Esophagus mucosa (tissue), 1 donor: Measurements from ENCODE around the gene ALCAM. TPM values are rescaled to one million over a fixed set of nuclear protein-coding genes. Genes with fewer than 3 reads are reported as not detected.
"Not testable (repeated sequence)": the region's sequence is repeated elsewhere in the genome, so short reads cannot be mapped to it uniquely, and the experiment has no call there.

Experiments used
- ATAC-seq: fragments of 200-7000 bp; cut with Tn5 transposase; one replicate; pipeline ENCODE4 v1.9.1; 2020
- total RNA-seq: library from RNA; stranded (reverse); gene quantifications from one replicate; pipeline ENCODE4 v1.2.4, GENCODE V29; 2023
- donor health status: DM: yes; HTN: yes; CAD: no.

ALCAM gene
- total RNA-seq, 1 donor from 2014 or later: 4.7 TPM

GRCh38 chr3:105356988-105357387, 9.7 kb upstream of the ALCAM start:
- no peak for ATAC-seq

DNA sequence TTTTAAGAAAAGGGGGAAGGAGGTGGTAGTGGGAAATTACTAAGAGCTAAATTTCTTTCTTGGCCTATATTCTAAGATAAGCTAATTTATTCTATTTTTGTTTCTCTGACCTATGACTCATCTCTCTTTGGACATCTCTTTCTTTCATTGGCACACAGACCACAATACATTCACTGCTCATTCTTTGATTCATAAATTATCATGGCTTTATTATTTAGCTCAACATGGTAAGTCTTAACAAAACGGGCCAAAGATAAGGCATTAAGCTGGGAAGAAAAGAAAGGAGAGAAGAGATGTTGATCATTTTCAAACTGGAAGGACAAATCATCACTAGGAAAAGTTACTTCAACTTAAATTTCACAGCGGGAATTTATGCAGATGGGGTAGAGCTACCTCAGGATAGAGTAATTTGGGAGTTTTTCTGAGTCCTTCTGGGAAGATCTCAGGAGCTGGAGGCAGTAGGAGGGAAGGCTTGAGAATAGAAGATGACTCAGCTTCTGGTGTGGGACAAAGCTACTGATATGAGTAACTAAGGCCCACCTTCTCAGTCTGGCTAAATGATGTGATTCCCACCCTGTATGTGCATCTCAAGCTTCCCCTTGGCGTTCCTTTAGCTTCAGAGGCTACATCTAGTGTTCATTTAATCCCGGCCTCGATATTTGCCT, 7.5 kb upstream of the ALCAM start:
- ATAC-seq: no peak

GRCh38 chr3:105360003-105360402, 6.7 kb upstream of the ALCAM start:
- no peak for ATAC-seq

DNA sequence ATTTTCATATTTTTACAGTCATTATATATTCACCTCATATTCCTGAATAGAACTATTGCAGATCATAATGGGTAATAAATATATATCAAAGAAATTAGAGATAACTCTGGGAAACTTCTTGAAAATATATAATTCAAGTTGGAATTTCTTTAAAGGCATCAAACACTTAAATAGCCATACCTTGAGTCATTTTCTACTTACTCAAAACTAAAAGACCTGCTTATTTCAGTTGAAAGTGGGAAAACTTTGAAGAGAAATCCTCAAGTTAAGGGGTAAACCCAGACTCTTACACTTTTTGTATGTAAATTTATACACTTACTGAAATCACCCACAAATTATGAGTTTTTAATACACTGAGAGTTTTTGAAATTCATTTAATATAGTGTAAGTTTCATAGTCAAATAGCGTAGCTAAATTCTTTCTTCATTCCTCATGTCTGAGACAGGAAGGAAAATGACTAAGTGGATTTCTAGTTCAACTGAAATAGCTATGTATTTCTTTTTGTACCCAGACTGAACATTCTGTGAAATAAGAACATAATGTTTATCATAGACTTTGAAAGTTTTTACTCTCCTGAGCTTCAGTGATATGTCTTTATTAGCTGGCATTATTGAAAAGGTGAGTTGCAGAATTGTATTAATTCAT, 4.6 kb upstream of the ALCAM start:
- no peak for ATAC-seq

GRCh38 chr3:105364128-105364527, 2.6 kb upstream of the ALCAM start:
- no peak for ATAC-seq

GRCh38 chr3:105365081-105365390, 1.7 kb upstream of the ALCAM start:
- no peak for ATAC-seq

GRCh38 chr3:105365391-105366325, 1.1 kb upstream of the ALCAM start:
- ATAC-seq: no peak

- ATAC-seq: no peak
Measured at GRCh38 chr3:105367063-105367405, 325 bp downstream of the ALCAM start.

GRCh38 chr3:105367406-105368213, 901 bp downstream of the ALCAM start:
- ATAC-seq: peak; percentile 5

GRCh38 chr3:105368566-105369499, 2.1 kb downstream of the ALCAM start:
- ATAC-seq: peak; percentile 66

DNA sequence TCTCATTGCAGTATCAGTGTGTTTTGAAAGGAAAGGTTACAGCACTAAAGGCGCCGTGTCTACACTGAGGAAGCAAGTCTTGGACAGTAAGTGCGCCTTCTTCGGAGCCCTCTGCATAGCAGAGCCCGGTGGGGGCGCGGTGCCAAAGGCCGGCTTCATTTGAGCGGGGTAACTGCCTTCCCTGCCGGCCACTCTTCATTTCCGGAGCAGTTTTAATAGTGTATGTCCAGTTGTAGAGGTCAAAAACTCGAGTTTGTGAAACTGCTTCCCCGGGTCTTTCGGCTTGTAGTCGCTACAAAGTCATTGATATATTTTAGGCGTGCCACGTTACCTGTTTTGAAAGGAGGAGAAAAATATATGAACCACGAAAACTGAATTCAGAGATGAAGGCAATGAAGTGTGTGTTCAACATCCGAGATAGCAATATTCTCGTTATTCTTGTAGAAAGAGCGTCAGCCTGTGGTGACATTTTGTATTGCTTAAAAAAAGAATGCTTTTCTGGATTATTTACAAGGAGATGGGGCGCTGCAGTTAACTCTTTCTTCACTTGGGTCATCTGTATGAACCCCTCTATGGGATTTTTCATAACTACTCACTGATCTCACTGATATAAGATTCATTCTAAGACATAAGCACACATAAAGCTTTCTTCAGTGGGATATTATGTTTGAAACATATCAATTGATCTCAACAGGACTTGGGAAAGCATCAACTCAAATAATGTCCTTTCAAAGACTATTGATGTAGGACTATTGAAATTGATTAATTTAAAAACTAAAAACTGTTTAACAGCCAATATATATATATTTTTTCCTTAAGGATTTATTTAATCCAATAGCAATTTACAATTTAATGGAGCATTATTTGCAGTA, 3.0 kb downstream of the ALCAM start:
- no peak for ATAC-seq

DNA sequence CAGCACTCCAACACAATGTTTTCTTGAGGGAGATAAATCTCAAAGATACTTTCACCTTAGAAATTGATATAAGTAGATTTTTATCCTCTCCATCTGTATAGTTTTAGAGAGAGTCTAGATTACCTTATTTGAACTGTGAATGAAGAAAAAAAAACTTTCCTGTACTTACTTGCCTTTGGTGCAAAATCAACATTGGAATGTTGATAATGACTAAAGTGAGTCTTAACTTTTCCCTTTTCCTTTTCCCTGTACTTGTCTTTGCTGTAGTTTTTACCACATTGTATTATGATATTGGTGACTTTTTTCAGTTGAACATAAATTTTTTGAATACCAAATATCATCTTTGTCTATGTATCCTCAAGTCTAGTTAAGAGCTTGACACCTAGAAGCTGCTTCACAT, 6.7 kb downstream of the ALCAM start:
- ATAC-seq: no peak

- no peak for ATAC-seq
Measured at GRCh38 chr3:105375750-105376511, 9.2 kb downstream of the ALCAM start.

GRCh38 chr3:105377716-105378115, 11.0 kb downstream of the ALCAM start:
- no peak for ATAC-seq

- no peak for ATAC-seq
Measured at GRCh38 chr3:105385179-105385578, 18.5 kb downstream of the ALCAM start.

DNA sequence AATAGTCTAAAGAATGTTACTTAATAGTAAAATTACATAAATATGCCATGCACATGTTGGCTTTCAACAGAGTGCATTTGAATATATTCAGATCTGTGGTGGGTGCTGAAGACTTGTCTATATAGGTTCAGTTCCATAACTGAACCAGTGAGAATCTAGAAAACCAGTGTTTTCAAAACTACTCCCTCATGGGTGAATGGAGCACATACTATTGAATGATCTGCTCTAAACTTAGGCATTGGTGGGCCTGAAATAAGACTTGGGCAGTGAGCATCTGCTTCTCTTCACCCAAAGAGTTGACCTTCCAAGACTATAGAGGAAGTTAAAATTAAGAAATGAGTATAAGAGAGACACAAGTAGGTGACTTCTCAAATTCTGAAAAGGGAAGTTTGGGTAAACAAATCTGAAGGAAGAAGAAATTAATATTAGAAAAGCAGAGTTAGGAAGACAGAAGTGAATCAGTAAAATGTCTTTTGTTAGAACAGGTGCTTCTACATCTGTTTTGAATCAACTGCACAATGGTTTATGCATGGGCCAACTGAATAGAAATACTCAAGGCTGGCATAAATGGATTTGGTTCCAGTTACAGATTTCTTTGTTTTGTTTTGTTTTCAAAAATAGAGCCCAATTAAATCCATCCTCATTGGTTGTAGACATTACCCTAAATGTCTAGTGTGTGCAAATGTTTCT, 19.3 kb downstream of the ALCAM start:
- no peak for ATAC-seq

GRCh38 chr3:105387122-105387751, 20.5 kb downstream of the ALCAM start:
- peak; percentile 49 for ATAC-seq

DNA sequence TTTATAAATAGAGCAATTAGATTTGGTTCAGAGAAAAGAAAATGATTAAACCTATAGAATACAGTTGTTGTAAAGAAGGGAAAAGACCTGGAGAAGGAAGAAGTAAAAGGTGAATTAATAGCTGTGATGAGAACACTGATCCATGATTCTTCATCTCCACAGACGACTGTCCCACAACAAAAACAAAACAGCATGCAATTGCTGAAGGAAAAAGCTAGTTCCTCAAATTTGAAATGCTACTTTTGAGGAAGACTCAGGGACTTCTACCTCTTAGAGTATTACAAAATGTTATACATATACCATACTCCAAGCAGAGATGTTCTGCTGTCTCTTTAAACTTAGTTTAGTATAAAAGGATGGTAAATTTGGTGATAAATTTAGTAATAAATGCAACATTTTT, 21.5 kb downstream of the ALCAM start:
- ATAC-seq: no peak

DNA sequence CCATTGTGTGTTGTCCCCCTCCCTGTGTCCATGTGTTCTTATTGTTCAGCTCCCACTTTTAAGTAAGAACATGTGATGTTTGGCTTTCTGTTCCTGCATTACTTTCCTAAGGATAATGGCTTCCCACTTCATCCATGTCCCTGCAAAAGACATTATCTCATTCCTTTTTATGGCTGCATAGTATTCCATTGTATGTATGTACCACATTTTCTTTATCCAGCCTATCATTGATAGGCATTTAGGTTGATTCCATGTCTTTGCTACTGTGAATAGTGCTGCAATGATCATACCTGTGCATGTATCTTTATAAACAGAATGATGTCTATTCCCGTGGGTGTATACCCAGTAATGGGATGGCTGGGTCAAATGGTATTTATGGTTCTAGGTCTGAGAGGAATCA, 23.1 kb downstream of the ALCAM start:
- not testable (repeated sequence) for ATAC-seq
